Measurements from ENCODE around the gene RCAN2. TPM values are rescaled to one million over a fixed set of nuclear protein-coding genes. Genes with fewer than 3 reads are reported as not detected.

The RCAN2 gene
- total and polyA plus RNA-seq, 4 experiments from 2014 or later, result 0.06 to 0.21 TPM; not detected in 2

DNA sequence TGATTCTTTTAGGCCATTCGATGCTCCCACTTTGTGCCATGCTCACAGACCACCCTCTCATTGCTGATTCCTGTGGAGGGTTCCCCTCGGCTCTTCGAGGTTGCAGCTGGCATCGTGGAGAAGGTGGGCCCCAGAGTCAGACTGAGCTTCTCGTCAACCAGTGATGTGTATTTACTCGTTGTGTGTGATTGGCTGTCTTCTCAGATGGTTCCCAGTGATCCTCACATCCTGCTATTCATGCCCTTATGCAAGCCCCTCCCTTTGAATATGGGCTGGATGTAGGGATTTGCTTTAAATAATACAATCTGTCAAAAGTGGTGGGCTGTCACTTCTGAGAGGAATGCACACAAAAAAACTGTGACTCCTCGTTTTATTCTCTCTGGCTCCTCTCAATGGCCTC is 220.9 kb downstream of the RCAN2 start:
- no peaks in the 10 kb centered on the region for H3K36me3 Mint-ChIP-seq
- POLR2A ChIA-PET (ENCODE audit: partially characterized antibody), result no interaction called here
- Histone ChIP-seq H3K4me3 (ENCODE audit: low read length in 2 of 2) (no peak overlapping the region), H3K9me3 (ENCODE audit: control insufficient read depth in 1 of 2, low read length in 2 of 2) (no peaks in the 10 kb centered on the region), H3K27me3 (ENCODE audit: insufficient read depth, low read length) (no peaks in the 10 kb centered on the region), H3K36me3 (ENCODE audit: insufficient read depth, low read length) (no peaks in the 10 kb centered on the region), H3K4me1 (ENCODE audit: insufficient read depth, low read length) (no peaks in the 10 kb centered on the region), H3K27ac (ENCODE audit: low read depth, low read length) (no peak overlapping the region)
- H3K4me1 Mint-ChIP-seq, result no peaks in the 10 kb centered on the region
- CTCF ChIA-PET (ENCODE audit: partially characterized antibody), result interaction anchor here (1.2 kb wide), 1 partner anchor 10 kb away, joined by 3 read pairs; no protein-coding TSS in a partner anchor
- H3K27ac Mint-ChIP-seq, result no peak overlapping the region
- no peak overlapping the region for H3K4me3 Mint-ChIP-seq
- no peak for DNase-seq
- intact Hi-C loops (cut with micrococcal nuclease), result no loop called here
- H3K9me3 Mint-ChIP-seq, result no peaks in the 10 kb centered on the region
- H3K27me3 Mint-ChIP-seq, result peaks cover 0 to 4% of the 10 kb centered on the region in 2 donors

DNA sequence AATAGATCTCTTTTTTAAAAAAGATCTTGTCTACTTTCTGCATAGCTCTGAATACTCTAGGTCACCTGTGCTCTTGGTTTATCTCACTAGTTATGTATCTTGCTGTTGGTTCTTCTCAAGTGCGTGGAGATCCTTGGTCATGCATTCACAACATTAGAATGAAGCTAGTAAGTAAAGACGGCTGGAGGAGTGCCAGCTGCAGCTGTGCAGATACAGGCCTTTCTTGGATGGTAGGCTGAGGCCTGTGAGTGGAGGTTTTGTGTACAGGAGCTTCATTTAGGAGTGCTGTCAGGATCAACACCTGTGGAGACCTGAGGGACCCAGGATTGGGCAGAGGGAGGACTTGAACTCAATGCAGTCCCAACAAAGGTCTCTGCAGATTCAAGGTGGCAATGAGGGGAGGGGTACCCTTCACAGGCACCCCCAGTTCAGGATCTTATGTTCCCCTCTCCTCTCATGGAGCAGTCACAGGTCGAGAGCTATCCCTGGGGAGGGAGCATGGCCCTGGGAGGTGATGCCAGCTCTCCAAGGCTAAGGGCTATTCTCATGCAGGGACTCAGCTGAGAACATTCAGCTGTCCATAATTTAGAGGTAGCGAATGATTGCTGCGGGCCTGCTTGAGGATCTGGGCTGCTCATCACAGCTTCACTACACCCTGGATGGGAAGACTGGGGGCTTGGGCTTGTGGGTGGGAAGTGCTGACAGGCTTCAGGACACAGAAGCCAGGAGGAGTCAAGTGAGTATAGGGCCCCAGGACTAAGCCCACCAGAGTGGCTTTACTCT is 221.6 kb downstream of the RCAN2 start:
- H3K4me1 ChIP-seq (ENCODE audit: insufficient read depth, low read length), result no peaks in the 10 kb centered on the region
- no peak overlapping the region for H3K27ac Mint-ChIP-seq
- no peak overlapping the region for H3K4me3 Mint-ChIP-seq
- no peaks in the 10 kb centered on the region for H3K36me3 Mint-ChIP-seq
- ChIA-PET CTCF (ENCODE audit: partially characterized antibody) (interaction anchor here (1.2 kb wide), 1 partner anchor 11 kb away, joined by 3 read pairs; no protein-coding TSS in a partner anchor), POLR2A (ENCODE audit: partially characterized antibody) (no interaction called here)
- no peaks in the 10 kb centered on the region for H3K9me3 ChIP-seq (ENCODE audit: control insufficient read depth in 1 of 2, low read length in 2 of 2)
- H3K36me3 ChIP-seq (ENCODE audit: insufficient read depth, low read length), result no peaks in the 10 kb centered on the region
- H3K9me3 Mint-ChIP-seq, result no peaks in the 10 kb centered on the region
- DNase-seq, result peak in 1 of 5 donors; percentile 26
- intact Hi-C loops (cut with micrococcal nuclease), result no loop called here
- no peaks in the 10 kb centered on the region for H3K4me1 Mint-ChIP-seq
- H3K4me3 ChIP-seq (ENCODE audit: low read length in 2 of 2), result no peak overlapping the region
- H3K27me3 ChIP-seq (ENCODE audit: insufficient read depth, low read length), result no peaks in the 10 kb centered on the region
- no peak overlapping the region for H3K27ac ChIP-seq (ENCODE audit: low read depth, low read length)
- H3K27me3 Mint-ChIP-seq, result peaks cover 0 to 4% of the 10 kb centered on the region in 2 donors

DNA sequence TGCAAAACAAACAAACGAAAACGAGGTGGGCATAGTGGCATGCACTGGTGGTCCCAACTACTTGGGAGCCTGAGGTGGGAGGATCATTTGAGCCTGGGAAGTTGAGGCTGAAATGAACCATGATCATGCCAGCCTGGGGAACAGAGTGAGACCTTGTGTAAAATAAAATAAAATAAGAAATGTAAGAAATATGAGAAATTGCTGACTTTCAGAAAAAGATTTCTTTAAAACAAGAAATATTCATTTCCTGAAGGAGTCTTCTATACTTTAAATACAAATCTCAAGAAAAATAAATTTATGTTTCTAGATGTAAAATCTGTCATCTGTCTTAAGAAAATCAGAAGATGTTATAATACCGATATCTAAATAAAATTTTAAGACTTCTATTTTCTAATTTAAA is 223.7 kb downstream of the RCAN2 start:
- ChIA-PET CTCF (ENCODE audit: partially characterized antibody) (no interaction called here), POLR2A (ENCODE audit: partially characterized antibody) (no interaction called here)
- no peak overlapping the region for H3K4me3 Mint-ChIP-seq
- H3K27ac Mint-ChIP-seq, result no peak overlapping the region
- Histone ChIP-seq H3K27me3 (ENCODE audit: insufficient read depth, low read length) (no peaks in the 10 kb centered on the region), H3K27ac (ENCODE audit: low read depth, low read length) (no peak overlapping the region), H3K4me3 (ENCODE audit: low read length in 2 of 2) (no peak overlapping the region), H3K36me3 (ENCODE audit: insufficient read depth, low read length) (no peaks in the 10 kb centered on the region), H3K9me3 (ENCODE audit: control insufficient read depth in 1 of 2, low read length in 2 of 2) (no peaks in the 10 kb centered on the region), H3K4me1 (ENCODE audit: insufficient read depth, low read length) (no peaks in the 10 kb centered on the region)
- no peaks in the 10 kb centered on the region for H3K9me3 Mint-ChIP-seq
- intact Hi-C loops (cut with micrococcal nuclease), result no loop called here
- DNase-seq, result no peak
- no peaks in the 10 kb centered on the region for H3K36me3 Mint-ChIP-seq
- peaks cover 0 to 3% of the 10 kb centered on the region in 2 donors for H3K27me3 Mint-ChIP-seq
- peaks cover 0 to 2% (median 0%) of the 10 kb centered on the region in 4 donors for H3K4me1 Mint-ChIP-seq

DNA sequence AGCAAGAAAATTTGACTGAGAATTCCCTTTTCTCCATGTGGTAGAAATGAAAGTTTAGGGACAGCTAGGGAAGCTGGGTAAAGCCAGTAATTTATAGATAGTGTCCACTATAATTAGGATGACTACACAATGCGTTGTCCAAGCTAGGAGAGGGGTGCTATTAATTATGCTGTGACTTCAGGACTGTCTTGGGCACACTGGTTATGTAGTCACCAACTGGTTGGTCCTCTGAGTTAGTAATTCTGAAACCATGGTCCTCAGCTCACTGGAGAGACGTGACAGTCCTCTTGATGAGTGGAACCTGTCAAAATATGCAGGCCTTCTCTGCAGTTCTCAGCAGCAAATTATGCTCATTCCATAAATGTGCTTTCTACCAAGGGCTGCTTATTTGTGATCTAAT is 225.9 kb downstream of the RCAN2 start:
- Mint-ChIP-seq H3K4me3 (no peak overlapping the region), H3K36me3 (no peaks in the 10 kb centered on the region), H3K4me1 (peaks cover 0 to 2% (median 0%) of the 10 kb centered on the region in 4 donors), H3K27me3 (peaks cover 0 to 3% of the 10 kb centered on the region in 2 donors), H3K9me3 (no peaks in the 10 kb centered on the region), H3K27ac (no peak overlapping the region)
- no peak for DNase-seq
- Histone ChIP-seq H3K27ac (ENCODE audit: low read depth, low read length) (no peak overlapping the region), H3K9me3 (ENCODE audit: control insufficient read depth in 1 of 2, low read length in 2 of 2) (no peaks in the 10 kb centered on the region), H3K4me1 (ENCODE audit: insufficient read depth, low read length) (no peaks in the 10 kb centered on the region), H3K36me3 (ENCODE audit: insufficient read depth, low read length) (no peaks in the 10 kb centered on the region), H3K4me3 (ENCODE audit: low read length in 2 of 2) (no peak overlapping the region), H3K27me3 (ENCODE audit: insufficient read depth, low read length) (no peaks in the 10 kb centered on the region)
- ChIA-PET CTCF (ENCODE audit: partially characterized antibody) (interaction anchor here (0.8 kb wide), 1 partner anchor 8 kb away, joined by 3 read pairs; no protein-coding TSS in a partner anchor), POLR2A (ENCODE audit: partially characterized antibody) (no interaction called here)
- intact Hi-C loops (cut with micrococcal nuclease), result no loop called here

DNA sequence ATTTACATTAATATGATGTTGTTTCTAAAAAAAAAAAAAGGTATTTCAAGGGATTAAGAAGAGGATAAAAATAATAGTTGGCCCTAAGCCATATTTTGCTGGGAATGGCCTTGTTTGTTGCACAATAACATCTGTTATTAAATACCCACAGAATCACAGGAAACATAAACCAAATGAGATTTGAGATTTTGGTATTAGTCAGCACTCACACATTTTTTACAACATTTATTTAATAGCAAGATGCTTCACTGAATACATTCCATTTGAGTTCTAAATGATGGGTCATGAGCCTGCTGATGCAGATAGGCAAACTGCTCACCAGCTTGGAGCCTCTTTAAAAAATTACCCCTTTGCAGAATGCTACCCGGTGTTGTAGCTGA is 227.6 kb downstream of the RCAN2 start:
- no peaks in the 10 kb centered on the region for H3K36me3 ChIP-seq (ENCODE audit: insufficient read depth, low read length)
- CTCF ChIA-PET (ENCODE audit: partially characterized antibody), result interaction anchor here (1.0 kb wide), 1 partner anchor 16 kb away, joined by 3 read pairs; no protein-coding TSS in a partner anchor
- POLR2A ChIA-PET (ENCODE audit: partially characterized antibody), result no interaction called here

DNA sequence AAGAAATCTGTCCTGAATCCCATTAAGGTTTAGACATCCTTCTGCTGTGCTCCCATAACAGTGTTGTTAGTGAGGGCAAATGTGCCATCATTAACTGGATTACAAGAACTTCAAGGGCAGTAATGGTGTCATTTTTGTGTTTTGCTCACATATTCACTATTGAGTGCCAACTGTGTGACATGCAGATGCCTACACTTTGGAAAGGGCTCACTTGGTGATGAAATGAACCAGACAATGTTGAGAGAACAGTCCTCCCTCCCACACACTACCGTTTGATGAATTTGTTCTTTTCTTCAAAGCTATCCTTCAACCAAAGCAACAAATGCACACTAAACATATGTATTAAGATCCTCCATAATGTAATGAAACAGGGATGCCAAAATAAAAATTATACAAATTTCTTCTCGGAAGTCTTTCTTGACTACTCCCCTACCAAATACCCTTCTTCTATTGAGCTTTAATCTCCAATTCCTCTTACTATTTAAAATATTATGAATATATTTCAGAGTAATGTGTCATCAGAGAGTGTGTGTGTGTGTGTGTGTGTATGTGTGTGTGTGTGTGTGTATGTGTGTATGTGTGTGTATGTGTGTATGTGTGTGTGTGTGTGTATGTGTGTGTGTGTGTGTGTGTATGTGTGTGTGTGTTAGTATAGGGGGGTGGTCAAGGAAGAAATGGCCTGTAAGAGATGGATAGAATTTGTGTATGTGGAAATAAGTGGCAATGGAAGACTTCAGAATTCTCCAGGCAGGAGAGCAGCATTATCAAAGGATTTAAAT is 228.1 kb downstream of the RCAN2 start:
- Mint-ChIP-seq H3K9me3 (no peaks in the 10 kb centered on the region), H3K27ac (peak overlapping the region in 1 of 7 donors; percentile 3), H3K4me1 (peaks cover 0 to 2% (median 0%) of the 10 kb centered on the region in 4 donors), H3K27me3 (peaks cover 0 to 2% of the 10 kb centered on the region in 2 donors), H3K4me3 (no peak overlapping the region), H3K36me3 (no peaks in the 10 kb centered on the region)
- intact Hi-C loops (cut with micrococcal nuclease), result no loop called here
- POLR2A ChIA-PET (ENCODE audit: partially characterized antibody), result no interaction called here
- Histone ChIP-seq H3K27ac (ENCODE audit: low read depth, low read length) (no peak overlapping the region), H3K36me3 (ENCODE audit: insufficient read depth, low read length) (no peaks in the 10 kb centered on the region), H3K4me3 (ENCODE audit: low read length in 2 of 2) (no peak overlapping the region), H3K9me3 (ENCODE audit: control insufficient read depth in 1 of 2, low read length in 2 of 2) (no peaks in the 10 kb centered on the region), H3K4me1 (ENCODE audit: insufficient read depth, low read length) (no peaks in the 10 kb centered on the region), H3K27me3 (ENCODE audit: insufficient read depth, low read length) (no peaks in the 10 kb centered on the region)
- no peak for DNase-seq
- CTCF ChIA-PET (ENCODE audit: partially characterized antibody), result no interaction called here

More for the DNA sequence above, 227.6 kb downstream of the RCAN2 start:
- Histone ChIP-seq H3K27ac (ENCODE audit: low read depth, low read length) (no peak overlapping the region), H3K4me3 (ENCODE audit: low read length in 2 of 2) (no peak overlapping the region), H3K27me3 (ENCODE audit: insufficient read depth, low read length) (no peaks in the 10 kb centered on the region), H3K9me3 (ENCODE audit: control insufficient read depth in 1 of 2, low read length in 2 of 2) (no peaks in the 10 kb centered on the region), H3K4me1 (ENCODE audit: insufficient read depth, low read length) (no peaks in the 10 kb centered on the region)
- Mint-ChIP-seq H3K27me3 (peaks cover 0 to 2% of the 10 kb centered on the region in 2 donors), H3K9me3 (no peaks in the 10 kb centered on the region), H3K4me1 (peaks cover 0 to 2% (median 0%) of the 10 kb centered on the region in 4 donors), H3K36me3 (no peaks in the 10 kb centered on the region), H3K27ac (no peak overlapping the region), H3K4me3 (no peak overlapping the region)
- intact Hi-C loops (cut with micrococcal nuclease), result no loop called here
- no peak for DNase-seq

DNA sequence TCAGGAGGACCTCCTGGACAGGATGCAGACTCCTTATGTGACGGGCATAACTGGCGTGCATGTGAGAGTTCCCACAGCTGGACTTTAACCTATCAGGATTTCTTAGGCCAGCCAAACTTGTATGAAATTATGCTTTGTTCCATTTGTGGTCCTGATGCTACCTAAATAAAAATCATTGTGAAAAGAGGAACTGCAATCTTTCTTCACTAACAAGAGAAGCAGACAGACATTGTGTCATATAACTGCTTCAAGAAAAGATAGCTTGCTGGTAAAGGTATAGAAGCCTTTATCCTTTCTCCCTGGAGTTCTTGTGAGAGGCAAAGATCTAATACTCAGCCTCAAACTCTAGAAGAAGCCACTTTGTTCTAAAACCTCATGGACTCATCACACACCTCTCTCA is 233.0 kb downstream of the RCAN2 start:
- Mint-ChIP-seq H3K9me3 (no peaks in the 10 kb centered on the region), H3K4me1 (peaks cover 0 to under 1% (median 0%) of the 10 kb centered on the region in 4 donors), H3K27me3 (peaks cover 0 to 5% of the 10 kb centered on the region in 2 donors), H3K36me3 (no peaks in the 10 kb centered on the region), H3K4me3 (no peak overlapping the region), H3K27ac (no peak overlapping the region)
- Histone ChIP-seq H3K9me3 (ENCODE audit: control insufficient read depth in 1 of 2, low read length in 2 of 2) (no peaks in the 10 kb centered on the region), H3K4me1 (ENCODE audit: insufficient read depth, low read length) (no peaks in the 10 kb centered on the region), H3K36me3 (ENCODE audit: insufficient read depth, low read length) (no peaks in the 10 kb centered on the region), H3K27me3 (ENCODE audit: insufficient read depth, low read length) (no peaks in the 10 kb centered on the region), H3K4me3 (ENCODE audit: low read length in 2 of 2) (no peak overlapping the region), H3K27ac (ENCODE audit: low read depth, low read length) (no peak overlapping the region)
- POLR2A ChIA-PET (ENCODE audit: partially characterized antibody), result no interaction called here
- CTCF ChIA-PET (ENCODE audit: partially characterized antibody), result no interaction called here
- no peak for DNase-seq
- intact Hi-C loops (cut with micrococcal nuclease), result no loop called here

Data from CD4-positive, alpha-beta memory T cell (primary cell).